HG02981 (cell line): ENCODE measurements around the gene HAPLN1.
A peak's percentile ranks its signal among the peaks of the same experiment; 100 is the strongest.

Experiments
- ATAC-seq: cut with Tn5 transposase; IDR thresholded peaks from one replicate; pipeline ENCODE4 v1.9.1; 2021; ENCODE audit warnings: mild to moderate bottlenecking, moderate library complexity; ENCODE audit not compliant: unreplicated experiment

HAPLN1 gene

GRCh38 chr5:83718936-83719495, 1.6 kb downstream of the HAPLN1 start:
- ATAC-seq = no peak

- ATAC-seq = peak; percentile 77
These were observed 2.3 kb downstream of the HAPLN1 start for GRCh38 chr5:83718195-83718825.

- ATAC-seq = no peak
These were observed 5.2 kb downstream of the HAPLN1 start for GRCh38 chr5:83715236-83716065.

GRCh38 chr5:83714810-83715209, 5.8 kb downstream of the HAPLN1 start:
- no peak for ATAC-seq

DNA sequence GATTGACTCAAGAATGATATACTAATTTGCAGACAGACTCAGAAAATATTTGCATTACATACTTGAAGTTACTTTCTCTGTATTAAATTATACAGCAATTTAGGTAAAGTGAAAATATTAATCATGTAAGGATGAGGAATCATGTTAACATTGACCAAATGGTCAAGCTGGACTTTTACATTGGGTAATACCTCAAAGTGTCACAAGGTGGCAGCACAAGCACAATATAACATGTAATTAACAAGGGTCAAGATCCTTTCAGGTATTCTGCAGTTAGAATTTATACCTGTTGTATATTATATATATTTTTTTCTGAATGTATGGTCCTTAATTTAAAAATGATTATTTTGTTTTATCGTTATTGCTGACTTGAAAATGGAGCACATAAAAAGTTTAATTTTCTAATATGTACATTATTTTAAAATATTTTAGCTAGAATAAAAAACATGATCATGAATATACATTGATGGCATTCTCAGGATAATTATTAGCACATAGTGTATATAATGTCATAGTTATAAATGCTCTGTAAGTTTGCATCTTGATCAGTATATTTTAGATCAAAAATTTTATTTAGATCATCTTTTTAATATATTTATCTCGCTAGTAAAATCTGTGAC, 8.6 kb downstream of the HAPLN1 start:
- ATAC-seq = peak; percentile 68

DNA sequence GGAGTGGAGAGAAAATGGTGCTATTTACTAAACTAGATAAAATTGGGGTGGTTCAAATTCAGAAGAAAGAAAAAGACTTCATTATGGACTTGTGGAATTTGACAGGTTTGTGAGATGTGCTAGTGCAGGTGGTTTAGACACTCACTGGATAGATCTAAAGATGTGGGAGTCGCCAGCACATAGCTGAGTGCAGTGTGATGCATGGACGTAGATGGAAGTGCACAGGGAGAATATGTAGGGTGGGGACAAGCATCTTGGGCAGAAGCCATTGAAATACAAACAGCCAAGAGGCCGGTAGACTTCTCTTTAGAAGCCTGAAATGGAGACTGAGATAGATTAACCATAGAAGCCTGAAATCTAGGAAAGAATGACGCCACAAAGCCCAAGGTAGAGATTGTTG, 10.7 kb downstream of the HAPLN1 start:
- ATAC-seq = no peak

GRCh38 chr5:83708170-83708569, 12.5 kb downstream of the HAPLN1 start:
- ATAC-seq = no peak

DNA sequence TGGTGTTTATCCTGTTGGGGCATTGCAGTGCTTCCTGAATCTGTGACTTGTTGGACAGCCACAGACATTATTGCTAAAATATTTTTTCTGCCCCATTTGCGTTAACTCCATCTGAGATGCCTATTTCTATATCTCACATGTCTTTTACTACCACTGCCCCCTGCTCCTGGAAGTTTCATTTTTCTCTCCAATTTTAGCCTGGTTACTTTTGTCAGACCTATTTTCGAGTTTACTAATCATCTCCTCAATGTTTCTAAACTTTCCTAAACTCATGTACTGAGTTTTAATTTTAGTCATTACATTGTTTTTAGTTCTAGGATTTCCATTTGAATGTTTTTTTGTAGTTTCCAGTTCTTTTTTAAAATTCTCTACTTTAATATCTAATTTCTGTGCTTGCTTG, 17.6 kb downstream of the HAPLN1 start:
- no peak for ATAC-seq

DNA sequence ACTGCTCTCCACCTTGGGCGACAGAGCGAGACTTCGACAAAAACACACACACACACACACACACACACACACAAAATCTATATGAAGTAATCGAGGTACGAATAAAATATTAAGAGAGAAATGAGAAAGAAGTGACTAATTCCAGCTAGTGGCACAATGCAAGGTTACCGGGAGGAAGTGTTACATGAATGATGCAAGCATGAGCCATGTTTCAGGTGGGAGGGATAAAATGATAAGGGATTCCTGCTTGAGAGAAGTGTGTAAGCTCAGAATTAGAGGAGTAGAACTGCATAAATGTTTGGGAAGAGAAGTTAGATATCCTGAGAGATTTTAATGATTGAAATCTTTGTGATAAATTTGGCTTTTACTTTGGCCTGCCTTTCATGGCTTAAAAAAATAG, 18.8 kb downstream of the HAPLN1 start:
- ATAC-seq = no peak

DNA sequence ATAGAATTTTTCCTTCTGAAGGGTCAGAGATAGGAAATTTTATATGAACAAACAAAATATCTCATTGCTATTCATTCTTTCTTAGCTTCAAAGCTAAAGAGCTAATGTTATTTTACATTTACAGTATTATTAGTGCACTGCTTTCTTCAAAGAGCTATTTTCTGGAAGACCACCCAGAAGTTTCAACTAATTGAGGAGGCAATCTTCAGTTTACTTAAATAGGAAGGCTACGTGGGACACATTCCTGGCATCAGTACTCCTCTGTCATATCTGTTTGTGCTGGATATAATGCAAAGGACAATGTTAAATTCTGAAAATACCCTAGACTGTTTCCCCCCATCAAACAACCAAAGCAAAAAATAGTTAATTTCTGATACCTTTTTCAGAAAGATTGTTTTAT, 30.8 kb downstream of the HAPLN1 start:
- no peak for ATAC-seq

DNA sequence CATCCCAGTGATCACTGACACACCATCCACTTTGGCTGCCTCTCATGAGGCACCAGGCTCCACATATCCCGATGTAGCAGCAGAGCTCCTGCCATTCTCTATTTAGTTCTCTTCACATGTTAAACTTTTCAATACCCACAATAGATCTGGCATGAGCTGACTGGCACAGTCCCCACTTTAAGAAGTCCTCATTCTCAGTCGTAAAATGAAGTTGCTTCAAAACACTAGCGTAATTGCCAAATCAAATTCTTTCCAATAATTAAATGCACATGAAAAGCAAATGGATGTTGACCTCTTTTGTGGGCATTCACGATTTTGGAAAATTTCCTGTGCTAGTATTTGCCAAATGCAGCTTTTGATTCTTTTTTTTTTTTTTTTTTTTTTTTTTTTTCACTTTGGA, 32.4 kb downstream of the HAPLN1 start:
- ATAC-seq = no peak

GRCh38 chr5:83687124-83687619, 33.5 kb downstream of the HAPLN1 start:
- no peak for ATAC-seq

GRCh38 chr5:83686251-83686650, 34.4 kb downstream of the HAPLN1 start:
- ATAC-seq = no peak

DNA sequence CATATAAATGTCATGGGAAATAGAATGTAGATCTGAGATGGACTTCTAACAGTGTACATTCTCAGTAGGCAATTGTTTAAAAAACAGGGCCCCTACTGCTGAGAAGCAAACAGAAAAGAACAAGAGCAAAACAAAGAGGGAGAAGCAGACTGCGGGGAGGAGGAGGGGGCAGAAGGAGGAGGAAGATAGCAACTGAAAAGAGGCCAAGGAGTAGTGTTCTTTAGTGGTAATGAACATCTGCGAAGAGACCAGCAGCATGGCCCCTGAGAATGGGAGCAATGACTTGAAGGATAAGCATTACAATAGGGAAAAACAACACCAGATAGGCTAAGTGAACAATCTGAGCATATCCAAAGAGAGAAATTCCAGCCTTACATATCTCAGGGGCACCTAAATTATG, 36.8 kb downstream of the HAPLN1 start:
- no peak for ATAC-seq

- no peak for ATAC-seq
These were observed 48.0 kb downstream of the HAPLN1 start for GRCh38 chr5:83672646-83673045.

- ATAC-seq = no peak
These were observed 48.5 kb downstream of the HAPLN1 start for GRCh38 chr5:83672158-83672557.

GRCh38 chr5:83665631-83666030, 55.0 kb downstream of the HAPLN1 start:
- no peak for ATAC-seq

GRCh38 chr5:83662558-83662957, 58.1 kb downstream of the HAPLN1 start:
- peak; percentile 54 for ATAC-seq

DNA sequence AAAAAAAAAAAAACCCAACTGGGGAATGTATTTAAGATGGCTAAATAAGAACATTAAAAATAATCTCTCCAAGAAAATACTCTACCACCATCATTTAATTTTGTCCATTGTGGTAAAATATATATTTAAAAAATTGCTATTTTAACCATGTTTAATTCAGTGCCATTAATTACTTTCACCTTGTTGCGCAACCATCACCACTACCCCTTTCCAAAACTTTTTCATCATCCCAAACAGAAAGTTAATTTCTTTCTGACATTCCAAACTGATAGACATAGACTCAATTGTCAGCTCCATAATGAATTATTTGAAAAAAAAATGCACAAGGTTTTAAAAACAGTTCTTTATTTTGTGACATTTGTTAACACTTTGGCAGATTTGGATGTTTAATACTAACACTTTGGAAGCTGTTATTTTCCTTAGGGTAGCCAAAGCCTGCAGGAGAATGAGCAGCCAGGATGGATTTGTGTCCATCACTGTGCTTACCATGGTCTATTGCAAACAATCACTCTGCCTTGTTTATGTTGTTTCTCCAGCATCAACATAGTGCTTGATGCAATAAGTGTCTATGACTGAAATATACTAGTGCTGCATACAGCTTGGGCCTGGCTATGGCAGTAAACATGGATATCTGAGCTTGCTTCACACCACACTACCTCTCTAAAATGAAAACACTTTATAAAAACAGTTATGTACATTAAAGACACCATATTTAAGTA, 62.7 kb downstream of the HAPLN1 start:
- ATAC-seq = no peak

- ATAC-seq = peak; percentile 61
These were observed 66.1 kb downstream of the HAPLN1 start for GRCh38 chr5:83654427-83654994.

- ATAC-seq = peak; percentile 84
These were observed 67.0 kb downstream of the HAPLN1 start for GRCh38 chr5:83653669-83654068.
